Activated T-helper 1 cell treated with Interleukin-2 at 50 U/mL for 16 hours (primary cell): ENCODE results near the gene FAM83F.
"Not testable (repeated sequence)": the region's sequence is repeated elsewhere in the genome, so short reads cannot be mapped to it uniquely, and the experiment has no call there.

ENCODE experiments used
- DNase-seq: peaks from one replicate; pipeline ENCODE4 v3.0.0-alpha.2; 2020; ENCODE audit warnings: low read depth

FAM83F gene

DNA sequence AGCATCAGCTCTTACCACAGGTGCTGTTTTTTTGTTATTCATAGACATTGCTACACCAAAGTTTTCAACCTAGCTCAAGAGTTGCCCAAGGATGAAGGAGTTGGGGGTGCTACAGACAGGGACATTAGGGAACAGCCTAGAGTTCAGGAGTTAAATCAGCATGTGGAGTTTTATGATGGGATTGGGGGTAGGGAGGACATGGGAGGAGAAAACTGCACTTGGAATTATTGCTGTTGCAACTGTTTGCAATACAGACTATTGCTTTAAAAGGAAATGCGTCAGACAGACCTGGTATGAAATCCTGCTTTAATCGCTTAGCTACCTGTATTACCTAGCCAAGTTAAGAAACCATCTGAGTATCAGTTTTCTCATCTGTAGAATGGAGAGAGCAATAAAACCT, 28.3 kb upstream of the FAM83F start:
- no peak for DNase-seq

DNA sequence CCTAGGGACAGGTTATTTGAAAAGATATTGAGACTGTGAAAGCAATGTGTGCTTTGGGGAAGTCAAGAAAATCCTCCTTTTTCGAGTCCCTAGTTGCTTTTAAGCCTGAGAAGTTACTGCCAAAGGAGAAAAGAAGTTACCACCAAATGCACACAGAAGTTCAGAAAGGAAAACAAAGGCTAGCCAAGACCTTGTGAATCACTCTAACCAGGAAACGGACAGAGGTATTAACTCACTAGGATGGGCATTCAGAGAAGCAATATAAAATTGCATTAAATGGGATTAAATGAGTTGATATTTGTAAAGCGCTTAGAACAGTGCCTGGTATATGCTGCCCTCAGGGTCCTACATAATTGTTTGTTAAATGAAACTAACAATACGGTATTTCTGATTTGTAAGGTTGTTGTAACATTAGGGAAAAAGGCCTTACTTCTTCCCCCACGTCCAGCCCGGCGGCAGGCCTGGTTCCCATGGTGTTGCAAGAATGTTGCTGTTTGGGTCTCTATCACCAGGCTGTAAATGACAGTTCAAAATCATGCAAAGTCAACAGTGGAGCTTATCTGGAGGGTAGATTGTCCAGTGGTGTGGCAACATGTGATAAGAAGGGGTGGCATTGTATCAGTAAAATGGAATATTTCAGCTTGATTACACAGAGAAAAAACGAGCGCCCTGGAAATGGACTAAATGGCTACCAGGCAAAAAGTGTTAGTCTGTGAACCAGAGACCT, 27.5 kb upstream of the FAM83F start:
- DNase-seq: no peak

DNA sequence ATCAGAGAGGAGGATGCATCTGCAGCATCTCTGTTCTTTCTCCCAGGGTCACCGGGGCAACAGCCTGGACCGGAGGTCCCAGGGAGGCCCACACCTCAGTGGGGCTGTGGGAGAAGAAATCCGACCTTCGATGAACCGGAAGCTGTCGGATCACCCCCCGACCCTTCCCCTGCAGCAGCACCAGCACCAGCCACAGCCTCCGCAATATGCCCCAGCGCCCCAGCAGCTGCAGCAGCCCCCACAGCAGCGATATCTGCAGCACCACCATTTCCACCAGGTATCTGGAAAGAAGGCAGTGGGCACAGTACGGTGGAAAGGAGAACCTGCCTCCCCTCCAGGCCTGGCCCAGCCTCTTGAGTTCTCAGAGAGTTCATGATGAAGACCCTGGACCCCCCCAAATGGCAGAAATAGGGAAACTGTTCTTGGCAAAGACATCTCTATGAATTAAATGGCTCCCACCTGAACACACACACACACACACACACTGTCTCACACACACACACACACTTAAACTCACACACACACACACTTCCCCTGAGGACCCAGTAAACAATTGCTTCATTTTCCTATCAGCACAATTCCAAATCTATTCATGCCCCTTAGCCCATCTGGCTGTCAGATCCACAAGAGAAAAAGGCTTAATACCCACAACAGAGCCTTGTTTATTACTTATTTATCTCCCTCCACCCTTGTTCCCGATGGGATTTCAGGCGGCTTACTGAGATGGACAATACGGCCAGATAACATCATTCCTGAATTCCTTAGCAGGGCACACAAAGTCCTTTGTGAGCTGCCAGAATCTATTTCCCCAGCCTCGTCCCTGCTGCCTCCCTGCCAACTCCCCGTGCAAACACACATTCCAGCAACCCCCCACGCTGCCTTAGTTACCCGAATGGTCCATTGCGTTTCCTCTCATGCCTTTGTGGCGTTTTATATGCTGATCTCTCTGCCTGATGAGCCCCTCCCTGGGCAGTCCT, 26.5 kb upstream of the FAM83F start:
- no peak for DNase-seq

DNA sequence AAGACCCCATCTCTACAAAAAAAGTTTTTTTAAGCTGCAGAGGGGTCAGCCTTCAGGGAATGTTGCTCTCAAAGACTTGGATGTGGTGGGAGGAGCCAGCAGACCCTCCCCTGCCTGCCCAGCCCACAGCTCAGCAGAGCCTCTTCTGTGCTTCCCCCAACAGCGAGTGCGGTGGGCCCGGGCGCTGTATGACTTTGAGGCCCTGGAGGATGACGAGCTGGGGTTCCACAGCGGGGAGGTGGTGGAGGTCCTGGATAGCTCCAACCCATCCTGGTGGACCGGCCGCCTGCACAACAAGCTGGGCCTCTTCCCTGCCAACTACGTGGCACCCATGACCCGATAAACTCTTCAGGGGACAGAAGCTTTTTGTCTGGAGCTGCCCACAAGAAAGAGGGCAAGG, 24.0 kb upstream of the FAM83F start:
- DNase-seq: no peak

DNA sequence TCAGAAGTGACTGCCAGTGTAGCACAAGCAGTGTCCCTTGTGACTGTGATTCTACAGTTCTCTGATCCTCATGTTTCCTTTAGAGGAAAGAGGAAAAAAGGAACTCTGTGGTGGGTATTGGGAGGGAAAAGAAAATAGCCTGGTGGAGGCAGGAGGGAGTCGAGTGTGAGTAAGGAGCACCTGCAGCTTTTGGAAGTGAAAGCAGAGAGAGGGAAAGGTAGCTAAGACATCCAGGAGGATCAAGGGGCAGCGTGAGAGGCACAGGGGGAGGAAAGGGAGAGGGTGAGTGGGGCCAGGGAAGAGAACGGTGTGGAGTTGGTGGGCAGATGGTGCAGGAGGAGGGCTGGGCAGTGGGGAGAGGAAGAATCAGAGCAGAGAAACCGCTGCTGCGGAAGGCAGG, 22.1 kb upstream of the FAM83F start:
- DNase-seq: no peak

DNA sequence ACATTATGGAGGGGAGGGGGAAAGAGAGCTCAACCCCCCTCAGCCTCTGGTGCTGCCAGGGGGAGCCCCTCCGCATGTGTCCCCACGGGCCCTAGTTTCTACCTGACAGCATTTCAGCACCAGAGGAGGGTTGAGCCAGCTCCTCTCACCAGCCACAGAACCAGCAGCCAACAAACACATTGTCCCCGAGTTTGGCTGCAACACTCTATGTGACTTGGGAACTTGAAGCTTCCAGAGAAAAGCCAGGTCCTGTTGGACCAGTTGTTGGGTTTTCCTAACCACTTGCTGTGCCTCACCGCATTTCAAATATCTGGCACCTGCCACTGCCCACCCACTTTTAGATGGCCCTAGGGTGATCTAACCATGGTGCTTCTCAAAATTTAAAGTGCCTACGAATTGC, 21.1 kb upstream of the FAM83F start:
- DNase-seq: no peak

DNA sequence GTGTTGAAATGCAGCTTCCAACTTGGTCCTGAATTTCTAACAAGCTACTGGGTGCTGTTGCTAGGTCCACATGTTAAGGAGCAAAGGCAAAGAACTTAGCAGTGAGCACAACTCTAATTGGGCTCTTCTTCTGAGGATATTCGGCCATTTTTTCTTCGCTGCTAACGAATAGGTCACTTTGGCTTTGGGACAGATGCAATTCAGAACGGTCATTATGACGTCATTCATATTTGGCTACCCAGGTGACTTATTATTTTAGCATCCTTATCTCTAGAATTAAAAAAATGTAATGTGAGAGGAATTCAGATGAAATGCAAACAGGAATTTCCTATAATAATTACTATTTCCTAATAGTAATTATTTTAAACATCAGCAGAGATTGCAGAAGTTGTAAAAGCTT, 20.7 kb upstream of the FAM83F start:
- DNase-seq: no peak

DNA sequence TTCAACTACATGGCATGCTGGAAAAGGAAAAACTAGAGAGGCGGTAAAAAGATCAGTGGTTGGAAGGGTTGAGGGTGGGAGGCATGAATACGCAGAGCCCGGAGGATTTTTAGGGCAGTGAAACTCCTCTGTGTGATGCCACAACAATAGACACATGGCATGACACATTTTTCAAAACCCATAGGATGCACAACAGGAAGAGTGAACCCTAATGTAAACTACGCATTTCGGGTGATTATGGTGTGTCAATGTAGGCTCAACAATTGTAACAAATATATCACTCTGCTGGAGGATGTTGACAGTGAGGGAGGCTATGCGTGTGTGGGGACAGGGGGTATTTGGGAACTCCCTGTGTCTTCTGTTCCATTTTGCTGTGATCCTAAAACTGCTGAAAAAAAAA, 15.7 kb upstream of the FAM83F start:
- DNase-seq: no peak

DNA sequence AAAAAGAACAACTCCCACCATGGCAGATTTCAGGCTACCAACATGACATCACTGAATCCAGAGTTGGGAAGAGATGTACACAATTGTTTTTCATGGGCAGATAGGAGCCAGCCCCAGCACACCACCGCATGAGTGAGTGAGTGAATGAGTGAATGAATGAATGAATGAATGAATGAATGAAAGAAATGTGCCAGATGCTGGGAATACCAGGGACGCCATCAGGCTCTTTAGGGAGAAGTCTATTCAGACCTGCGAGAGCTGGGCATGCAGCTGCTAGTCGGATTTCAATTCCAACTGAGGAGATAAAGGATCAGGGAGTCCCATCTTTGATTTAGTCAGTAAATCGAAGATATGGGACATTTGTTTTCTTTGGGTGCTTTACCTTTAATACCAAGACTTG, 15.3 kb upstream of the FAM83F start:
- DNase-seq: no peak

DNA sequence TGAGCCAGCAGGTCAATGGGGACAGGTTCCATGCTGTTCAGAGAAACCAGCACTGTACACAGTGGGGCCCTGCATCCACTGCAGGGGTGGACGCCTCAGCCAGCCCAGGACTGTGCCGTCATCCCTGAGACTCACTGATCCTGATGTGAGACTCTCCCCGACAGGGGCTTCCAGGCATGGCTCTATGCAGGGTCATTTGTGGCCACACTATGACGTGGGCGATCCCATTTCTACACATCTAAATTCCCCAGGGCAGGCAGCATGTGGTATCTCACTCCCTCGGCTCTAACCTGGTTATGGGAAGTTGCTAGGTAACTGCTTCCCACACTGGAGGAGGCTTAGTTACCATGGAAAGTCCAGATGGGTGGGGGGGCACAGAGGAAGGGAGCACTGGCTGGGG, 14.2 kb upstream of the FAM83F start:
- no peak for DNase-seq

DNA sequence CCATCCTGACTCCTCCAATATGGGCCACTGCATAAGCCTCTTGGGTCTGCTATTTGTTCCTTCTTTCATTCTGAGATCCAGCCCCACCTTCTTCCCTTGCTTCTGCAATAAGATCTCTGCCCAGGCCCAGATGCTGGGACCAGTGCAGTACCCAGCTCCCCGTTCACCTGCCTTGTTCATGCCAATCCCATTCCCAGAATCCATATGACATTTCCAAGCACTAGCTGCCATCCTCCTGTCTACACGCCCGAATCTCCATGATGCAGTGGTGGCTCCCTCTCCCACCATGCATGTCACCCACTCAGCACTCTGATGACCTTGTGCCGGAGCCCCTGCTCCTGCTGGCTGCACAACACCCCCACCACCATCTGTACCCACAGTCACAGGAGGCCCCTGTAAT, 11.4 kb upstream of the FAM83F start:
- DNase-seq: no peak

DNA sequence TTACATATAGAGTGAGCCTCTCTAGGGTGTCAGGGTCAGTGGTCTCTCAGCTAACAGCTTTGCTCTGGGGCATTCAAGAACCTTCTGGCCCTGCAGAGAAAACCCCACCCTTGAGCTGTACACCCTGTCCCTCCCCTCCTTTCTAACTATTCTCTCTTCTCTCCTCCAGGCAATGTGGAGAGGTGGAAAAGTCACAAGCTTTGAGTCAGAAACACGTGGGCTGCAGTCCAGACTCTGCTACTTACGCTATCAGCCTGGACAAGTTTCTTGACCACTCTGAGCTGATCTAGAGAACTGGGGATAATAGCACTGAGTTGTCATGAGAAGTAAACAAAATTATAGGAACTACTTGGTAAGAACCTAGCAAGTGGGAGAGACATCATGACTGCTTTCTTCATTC, 10.7 kb upstream of the FAM83F start:
- DNase-seq: no peak

DNA sequence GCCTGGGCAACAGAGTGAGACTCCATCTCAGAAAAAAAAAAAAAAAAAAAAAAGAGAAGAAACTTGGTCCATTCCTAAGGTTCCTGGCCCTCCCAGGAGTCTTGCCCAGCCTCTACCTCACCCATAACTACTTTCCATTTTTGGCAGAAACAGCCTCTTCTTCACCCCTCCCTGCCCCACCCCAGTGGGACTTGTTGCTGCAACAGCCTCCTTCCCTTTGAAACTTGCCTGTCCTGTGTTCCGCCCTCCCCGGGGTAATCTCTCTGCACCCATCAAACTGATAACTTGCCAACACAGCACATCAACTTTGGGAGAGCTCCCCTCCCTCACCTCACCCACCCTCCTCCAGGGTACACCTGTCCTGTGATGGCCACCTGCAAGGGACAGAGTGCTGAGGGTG, 10.0 kb upstream of the FAM83F start:
- no peak for DNase-seq

DNA sequence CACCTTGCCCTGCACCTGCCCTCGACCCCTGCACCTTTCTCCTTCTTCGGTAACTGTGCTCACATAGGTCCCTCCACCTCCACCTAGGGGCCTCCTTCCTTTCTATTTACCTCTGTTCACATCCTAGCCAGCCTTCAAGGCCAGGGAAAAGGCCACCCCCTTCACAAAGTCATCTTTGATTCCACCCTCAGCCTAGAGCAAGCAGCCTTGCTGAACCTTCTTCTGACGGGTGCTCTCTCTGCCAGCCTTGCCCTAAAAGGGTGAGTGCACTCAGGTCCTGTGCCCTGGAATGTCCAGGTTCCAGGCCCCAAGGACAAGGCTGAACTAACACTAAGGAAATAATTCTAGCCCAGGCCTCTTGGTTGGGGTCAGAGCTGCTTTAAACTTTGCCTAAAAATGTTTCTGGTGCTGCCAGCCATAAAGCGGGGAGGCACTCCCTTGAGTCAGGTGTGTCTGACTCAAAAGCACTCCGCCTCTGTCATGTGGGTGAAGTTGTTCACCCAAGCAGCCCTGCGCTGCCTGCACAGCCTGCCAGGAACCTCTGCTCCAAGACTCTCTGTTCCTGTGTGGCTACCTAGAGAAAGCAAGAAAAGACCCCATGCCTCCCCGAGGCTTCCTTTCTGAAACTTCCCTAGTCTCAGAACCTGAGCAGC, 9.2 kb upstream of the FAM83F start:
- DNase-seq: no peak

DNA sequence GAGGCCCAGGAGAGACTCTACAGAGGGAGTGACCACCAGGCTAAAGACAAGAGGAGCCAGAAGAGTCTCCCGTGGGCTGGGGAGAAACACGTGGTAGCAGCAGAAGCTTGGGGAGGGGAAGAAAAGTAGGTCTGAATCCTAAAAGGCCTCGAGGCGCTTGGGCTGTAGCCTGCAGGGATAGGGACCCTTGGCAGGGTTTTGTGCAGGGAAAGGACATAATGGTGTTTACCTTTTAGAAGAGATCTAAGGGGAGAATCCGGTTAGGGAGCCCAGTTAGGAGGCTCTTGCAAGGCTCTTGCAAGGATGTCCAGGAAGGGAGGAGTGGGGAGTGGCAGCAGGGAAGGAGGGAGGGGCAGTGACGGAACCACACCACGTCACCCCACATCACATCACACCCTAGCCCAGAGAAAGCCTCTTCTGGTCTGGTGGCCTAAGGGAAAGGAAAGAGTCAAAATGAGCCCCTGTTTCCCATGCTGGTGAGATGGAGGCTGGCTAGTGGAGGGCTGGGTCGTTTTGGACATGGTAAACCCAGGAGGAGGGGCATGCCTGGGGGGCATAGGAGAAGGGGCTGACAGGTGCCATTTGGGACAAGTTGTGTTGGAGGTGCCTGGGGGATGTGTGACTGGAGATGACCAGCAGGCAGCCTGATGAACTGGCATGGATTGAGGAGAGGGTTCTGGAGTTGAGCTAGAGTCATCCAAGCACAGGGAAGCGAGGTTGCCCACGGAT, 6.2 kb upstream of the FAM83F start:
- no peak for DNase-seq

DNA sequence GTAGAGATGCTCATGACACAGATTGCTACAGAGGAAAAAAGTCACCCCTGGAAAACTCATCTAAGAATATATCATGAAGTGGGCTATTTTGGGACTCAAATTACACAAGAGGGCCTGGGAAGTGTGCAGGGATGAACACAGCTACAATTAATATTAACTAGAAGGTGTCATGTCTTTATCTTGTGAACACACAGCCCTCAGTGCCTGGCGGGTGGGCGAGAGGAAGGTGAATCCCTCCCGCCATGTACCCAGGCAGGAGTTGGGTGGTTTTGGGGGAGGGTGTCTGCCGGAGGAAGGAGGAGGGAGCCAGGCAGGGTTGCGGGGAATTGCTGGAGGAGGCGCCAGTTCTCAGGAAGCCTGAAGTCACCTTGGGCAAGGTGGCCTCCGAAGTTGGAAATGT, 5.1 kb upstream of the FAM83F start:
- DNase-seq: no peak

DNA sequence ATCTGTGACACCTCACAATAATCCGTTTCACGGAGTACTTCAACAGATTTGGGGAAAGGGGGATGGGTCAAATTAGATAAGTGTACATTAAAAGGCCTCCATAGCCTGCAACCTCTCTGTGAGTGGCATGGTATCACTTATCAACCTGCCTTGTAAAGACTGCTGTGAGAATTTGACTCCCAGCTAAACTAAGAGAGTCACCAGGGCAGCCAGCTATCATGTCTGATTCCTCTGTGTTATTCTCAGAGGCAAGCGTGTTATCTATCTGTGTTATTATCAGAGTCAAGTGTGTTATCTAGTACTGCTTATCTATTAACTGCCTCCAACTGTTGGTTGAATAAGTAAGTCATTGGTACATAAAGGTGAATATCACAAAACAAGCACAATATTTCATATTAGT, 4.1 kb upstream of the FAM83F start:
- DNase-seq: no peak

DNA sequence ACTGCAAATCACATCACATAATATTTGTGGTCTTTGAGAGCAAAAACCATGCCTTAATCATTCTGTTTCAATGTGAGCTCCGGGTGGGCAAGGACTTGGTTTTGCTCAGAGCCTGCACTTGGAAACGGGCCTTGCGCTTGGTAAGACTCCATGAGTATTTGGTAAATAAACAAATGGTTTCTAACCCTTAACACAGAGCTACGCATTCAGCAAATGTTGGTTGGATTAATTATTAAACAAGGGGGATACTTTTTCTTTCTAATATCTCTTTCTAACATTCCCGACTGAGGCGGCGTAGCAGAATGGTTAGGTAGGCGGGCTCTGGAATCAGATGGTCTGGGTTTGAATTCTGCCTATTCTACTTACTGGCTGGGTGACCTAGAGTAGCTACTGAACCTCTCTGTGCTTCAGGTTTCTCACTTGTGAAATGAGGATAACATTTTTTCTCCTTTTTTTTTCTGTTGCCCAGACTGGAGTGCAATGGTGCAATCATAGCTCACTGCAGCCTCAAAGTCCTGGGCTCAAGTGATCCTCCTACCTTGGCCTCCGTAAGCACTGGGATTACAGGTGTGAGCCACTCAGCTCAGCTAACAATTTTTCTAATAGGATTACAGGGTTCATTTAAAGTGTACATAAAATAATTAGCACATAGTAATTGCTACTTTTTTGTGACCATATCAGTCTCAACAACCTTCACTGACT, 3.4 kb upstream of the FAM83F start:
- no peak for DNase-seq

DNA sequence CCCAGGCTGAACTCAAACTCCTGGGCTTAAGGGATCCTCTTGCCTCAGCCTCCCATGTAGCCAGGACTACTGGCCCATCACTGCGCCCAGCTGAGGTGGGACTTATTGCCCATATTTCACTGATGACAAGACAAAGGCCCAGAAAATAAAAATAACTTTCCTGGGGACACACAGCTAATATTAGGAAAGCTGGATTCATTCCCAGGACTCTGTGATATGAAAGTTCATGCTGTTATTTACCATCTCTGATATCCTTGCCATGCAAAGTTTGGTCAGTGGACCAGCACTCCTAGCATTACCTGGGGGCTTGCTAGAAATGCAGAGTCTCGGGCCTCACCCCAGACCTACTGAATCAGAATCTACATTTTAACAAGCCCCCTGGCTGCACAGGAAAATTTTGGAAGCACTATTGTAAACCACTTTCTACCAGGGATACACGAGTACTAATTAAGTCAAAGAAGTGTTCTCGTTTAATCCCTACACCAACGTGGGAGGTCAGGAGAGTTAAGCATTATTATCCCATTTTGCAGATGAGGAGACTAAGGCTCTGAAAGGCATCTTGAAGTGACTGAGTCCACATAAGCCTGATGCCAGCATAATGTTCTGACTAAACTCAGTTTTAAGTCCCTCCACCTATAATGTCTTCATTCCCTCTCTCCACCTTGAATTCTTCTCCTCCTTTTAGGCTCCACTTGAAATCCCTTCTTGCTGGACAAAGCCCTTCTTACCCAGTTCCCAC, 2.5 kb upstream of the FAM83F start:
- no peak for DNase-seq

DNA sequence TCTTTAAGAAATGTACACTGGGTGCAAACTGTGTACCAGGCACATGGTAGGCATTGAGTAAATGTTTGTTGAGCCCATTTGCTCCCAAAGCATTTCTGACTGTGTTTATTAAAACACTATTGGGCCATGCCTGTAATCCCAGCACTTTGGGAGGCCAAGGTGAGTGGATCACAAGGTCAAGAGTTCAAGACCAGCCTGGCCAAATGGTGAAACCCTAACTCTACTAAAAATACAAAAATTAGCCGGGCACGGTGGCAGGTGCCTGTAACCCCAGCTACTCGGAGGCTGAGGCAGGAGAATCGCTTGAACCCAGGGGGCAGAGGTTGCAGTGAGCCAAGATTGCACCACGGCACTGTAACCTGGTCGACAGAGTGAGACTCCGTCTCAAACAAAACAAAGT, 1.9 kb upstream of the FAM83F start:
- DNase-seq: not testable (repeated sequence)

DNA sequence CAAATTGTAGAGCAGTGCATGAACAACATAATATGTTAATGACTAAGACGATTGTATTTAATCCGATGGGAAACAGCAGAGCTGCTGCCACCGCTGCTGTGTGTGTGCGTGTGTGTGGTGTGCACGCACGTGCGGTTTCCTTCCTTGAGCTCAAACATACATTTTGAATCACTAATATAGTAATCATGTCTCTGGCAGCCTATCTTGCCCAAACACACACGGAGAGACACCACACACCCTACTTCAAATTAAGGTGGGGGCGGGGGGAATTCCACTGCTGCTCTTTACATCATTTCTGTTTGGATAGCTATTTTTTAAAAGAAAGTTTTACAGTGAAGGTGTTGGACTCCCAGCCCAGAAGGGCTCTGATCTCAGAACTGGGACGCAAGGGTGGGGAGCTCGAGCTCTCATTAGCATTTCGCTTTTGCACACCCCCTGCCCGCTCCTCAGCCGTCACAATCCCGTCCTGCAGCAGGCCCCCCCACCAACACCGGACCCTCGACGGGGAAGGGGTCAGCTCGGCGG, 651 bp upstream of the FAM83F start:
- no peak for DNase-seq
